ENCODE measurements around the gene C1QTNF6. TPM values are rescaled to one million over a fixed set of nuclear protein-coding genes. Genes with fewer than 3 reads are reported as not detected.

Gene C1QTNF6
- total and polyA plus RNA-seq, 2 of the 8 experiments (the other 6 are each of a cell fraction or from before 2014, with no cell fraction given): 3.1 to 6.5 TPM

GRCh38 chr22:37194750-37195149 is 6.7 kb upstream of the C1QTNF6 start (continued):
- no peak for TF ChIP-seq SRF (IDR thresholded peaks at IDR 0.05; ENCODE audit: low read depth, low read length)
- no peak for TF ChIP-seq SUZ12 (IDR thresholded peaks at IDR 0.05; ENCODE audit: low read length)
- TF ChIP-seq E2F6 (IDR thresholded peaks at IDR 0.05): no peak
- no peak for TF ChIP-seq MAFK (IDR thresholded peaks at IDR 0.05; ENCODE audit: low read depth, low read length)
- TF ChIP-seq SIRT6 (IDR thresholded peaks at IDR 0.05; ENCODE audit: low read length): no peak
- TF ChIP-seq NRF1 (IDR thresholded peaks at IDR 0.05; ENCODE audit: low read depth, low read length): no peak

Measured in H1 (cell line).